HG03354 (cell line): Measurements from ENCODE around the gene HIKESHI.
"Not testable (repeated sequence)": the region's sequence is repeated elsewhere in the genome, so short reads cannot be mapped to it uniquely, and the experiment has no call there.

Experiments
- ATAC-seq: cut with Tn5 transposase; IDR thresholded peaks from one replicate; pipeline ENCODE4 v1.9.1; 2021; ENCODE audit warnings: mild to moderate bottlenecking; ENCODE audit not compliant: unreplicated experiment, poor library complexity, severe bottlenecking

HIKESHI gene, protein sequence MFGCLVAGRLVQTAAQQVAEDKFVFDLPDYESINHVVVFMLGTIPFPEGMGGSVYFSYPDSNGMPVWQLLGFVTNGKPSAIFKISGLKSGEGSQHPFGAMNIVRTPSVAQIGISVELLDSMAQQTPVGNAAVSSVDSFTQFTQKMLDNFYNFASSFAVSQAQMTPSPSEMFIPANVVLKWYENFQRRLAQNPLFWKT

DNA sequence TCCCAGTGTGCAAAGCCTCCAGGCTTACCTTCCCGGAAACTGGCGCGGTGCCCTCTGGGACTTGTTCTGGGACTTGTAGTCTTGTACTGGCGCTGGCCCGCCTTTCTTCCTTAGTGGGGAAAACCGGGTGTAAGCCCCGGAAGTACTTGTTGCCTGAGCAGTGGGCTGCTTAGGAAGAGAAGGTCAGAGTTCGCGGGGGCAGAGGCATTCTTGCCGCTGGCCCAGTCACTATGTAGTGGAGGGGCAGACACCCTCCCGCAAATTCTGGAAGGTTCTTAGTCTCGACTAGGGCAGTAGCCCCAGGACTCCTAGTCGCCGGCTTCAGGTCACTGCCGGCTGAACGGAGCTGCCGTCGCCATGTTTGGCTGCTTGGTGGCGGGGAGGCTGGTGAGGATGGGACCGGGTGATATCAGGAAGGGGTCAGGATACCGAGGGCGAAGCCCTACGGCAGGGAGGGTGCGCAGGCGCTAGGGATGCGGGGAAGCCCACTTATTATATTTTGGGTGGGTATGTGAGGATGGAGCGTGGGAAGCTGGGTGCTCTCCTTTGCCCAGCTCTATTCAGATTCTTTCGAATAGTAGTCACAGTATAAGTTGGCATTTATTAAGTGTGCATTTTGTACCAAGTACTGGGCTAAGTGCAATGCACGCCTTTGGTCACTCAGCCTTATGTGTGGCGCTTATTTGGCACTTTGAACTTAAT, at the start of gene HIKESHI:
HIKESHI (plus strand) TSS at position 149 of the 702 bp plus-strand sequence; CDS start at position 358, 209 bp downstream.
- ATAC-seq: peak; percentile 99

GRCh38 chr11:86255896-86256295, 46.1 kb upstream of the HIKESHI start:
- peak; percentile 89 for ATAC-seq

DNA sequence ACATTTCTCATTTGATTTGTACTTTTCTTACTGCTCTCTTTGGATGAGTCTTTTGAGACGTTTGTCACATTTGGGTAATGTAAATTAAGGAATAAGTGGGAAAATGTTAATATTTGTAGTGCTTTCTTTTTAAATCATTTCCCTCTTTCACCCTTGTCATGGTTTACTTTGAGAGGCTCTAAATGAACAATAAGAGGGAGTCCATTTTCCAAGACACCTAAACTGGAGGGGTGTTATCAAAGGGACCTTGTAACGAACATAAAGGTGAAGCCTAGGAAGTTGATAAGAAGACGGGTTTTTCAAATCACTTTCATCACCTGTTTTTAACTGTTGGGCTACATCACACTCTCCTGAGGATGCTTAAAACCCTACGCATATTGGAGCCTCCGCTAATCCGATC, 45.4 kb upstream of the HIKESHI start:
- no peak for ATAC-seq

DNA sequence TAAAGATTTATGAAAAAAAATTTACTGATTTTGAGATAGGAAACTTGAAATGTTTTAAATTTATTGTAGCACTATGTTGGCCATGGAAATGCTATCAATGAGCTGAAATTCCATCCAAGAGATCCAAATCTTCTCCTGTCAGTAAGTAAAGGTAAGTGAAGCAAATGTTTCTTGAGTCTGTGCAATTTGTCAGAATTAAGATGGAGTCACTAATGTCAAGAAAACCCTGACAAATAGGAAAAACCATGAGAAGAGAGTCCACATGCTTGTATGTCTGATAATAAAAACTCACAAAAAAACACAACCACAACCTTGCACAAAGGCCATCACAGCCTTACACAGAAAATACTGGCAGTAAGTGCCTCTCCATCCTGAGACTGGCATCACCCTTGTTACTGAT, 44.6 kb upstream of the HIKESHI start:
- no peak for ATAC-seq

DNA sequence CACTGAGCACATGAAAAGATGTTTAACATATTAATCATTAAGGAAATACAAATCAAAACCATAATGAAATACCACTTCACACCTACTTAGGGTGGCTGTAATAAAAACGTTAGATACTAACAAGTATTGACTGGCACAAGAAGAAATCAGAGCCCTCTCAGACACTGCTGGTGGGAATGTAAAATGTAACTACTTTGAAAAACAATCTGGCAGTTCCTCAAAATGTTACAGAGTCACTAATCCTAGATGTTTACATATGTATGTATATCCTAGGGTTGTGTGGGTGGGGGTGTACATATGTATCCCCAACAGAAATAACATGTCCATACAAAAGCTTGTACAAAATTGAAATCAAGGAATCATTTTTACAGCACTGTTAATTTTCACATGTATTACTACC, 42.3 kb upstream of the HIKESHI start:
- ATAC-seq: no peak

DNA sequence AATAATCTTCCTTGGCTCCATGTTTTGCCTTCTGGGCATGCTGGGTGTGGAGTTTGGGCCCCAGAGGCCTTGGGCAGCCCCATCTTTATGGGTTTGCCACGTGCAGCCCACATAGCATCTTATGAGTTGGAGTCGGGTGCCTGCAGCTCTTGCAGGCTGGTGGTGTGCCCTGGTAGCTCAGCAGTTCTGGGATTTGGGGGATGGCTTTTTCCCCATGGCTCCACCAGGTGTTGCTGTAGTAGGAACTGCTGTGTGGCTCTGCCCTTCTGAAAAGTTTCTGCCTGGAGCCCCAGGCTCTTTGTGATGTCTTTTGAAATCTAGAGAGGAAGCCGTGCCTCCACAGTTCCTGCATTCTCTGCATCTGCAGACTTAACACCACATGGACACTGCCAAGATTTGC, 40.7 kb upstream of the HIKESHI start:
- no peak for ATAC-seq

DNA sequence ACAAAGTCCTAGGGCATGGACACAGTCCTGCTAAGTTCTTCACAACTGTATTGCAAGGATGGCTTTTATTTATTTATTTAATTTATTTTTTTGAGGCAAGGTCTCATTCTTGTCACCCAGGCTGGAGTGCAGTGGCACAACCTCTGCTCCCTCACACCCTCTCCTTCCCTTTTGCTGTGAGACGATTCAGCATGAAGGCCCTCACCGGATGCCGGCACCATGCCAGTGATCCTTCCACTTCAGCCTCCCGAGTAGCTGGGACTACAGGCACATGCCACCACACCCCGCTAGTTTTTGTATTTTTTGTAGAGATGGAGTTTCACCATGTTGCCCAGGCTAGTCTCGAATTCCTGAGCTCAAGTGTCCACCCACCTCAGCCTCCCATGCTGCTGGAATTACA, 39.7 kb upstream of the HIKESHI start:
- ATAC-seq: no peak

DNA sequence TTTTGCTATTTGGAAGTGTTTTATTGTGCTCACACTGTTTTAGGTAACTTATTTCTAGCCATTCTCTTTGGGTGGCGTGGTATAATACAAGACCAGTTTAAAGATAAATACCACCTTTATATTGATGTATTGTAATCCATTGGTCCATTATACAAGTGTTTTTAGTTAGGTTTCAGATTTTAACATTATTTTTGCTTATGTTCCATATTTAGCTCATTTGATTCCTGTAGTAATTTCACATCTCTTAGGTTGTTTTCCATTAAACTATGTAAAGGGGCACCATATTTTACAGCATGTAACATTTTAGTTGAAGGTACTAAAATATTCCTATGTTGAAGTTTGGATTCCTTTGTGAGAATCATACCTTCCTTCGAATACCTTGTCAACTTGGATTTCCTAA, 37.4 kb upstream of the HIKESHI start:
- ATAC-seq: no peak

DNA sequence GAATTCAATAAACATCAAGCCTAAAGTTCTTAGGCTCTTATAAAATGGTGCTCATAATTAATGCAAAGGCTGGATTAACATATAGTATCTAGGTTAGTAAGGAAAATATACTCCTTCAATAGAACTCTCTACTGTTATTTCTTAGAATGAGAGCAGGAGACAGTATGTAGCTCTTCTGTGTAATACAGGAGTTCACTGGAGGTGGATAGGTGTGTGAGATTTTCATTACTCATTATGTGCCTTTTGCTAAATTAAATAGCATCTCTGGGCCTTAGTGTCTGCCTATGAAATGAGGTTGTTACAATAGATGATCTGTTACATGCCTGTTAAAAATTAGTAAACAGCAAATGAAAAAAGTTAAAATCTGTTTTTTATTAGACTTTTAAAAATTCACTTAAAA, 36.8 kb upstream of the HIKESHI start:
- ATAC-seq: no peak

GRCh38 chr11:86269645-86270044, 32.4 kb upstream of the HIKESHI start:
- ATAC-seq: no peak

GRCh38 chr11:86274503-86274902, 27.5 kb upstream of the HIKESHI start:
- ATAC-seq: no peak

DNA sequence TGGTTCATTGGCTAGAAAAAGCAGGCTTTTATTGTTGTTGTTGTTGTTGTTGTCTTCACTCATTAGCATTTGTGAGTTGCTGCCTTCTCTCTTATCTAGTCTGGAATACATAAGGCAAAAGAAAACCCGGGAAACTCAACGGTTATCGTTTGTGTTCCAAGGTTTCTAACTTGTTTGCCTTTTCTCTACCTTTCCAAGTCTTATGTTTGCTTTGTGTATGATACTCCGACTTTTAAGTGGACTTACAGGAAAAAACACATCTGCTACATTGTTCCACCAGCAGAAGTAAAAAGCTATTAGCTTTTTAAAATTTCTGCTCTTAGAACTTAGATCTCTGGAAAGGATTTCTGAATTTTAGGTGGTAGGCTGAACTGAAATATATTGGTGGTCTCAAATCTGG, 27.0 kb upstream of the HIKESHI start:
- no peak for ATAC-seq

DNA sequence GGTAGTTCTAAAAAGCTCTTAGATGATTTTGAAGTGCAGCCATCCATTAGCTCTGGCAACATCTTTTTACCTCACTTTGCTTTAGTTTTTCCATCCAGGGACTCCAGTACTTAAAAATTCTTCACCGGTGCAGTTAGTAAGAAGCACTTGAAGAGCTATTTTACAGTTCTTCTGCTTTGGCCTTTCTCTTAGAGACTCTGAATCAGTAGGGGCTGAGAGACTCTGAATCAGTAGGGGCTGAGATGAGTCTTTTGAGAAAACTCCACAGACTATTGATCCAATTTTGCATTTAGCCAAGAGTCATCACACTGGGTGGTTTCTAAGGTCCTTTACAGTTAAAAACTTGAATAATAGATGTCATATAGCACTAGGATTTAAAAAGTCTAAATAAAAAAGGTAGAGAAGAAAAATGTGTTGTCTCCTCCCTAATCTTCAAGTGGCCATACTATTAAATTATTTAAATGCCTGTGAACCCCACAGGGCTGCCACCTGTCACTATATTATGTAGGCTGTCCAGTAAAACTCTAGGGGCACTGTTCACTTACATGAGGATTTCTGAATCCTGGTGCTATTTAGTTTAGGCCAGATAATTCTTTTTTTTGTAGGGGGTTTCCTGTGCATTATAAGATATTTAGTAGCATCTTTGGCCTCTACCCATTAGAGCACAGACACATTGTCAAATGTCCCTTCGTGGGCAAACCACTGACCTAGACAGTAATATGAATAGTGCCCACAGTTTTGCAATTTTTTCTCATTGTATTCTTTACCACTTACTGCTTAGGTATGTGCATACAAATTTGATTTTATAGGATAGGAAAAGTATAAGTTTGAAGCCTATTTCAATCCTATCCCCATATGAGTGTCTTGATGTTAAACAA, 26.3 kb upstream of the HIKESHI start:
- ATAC-seq: no peak

DNA sequence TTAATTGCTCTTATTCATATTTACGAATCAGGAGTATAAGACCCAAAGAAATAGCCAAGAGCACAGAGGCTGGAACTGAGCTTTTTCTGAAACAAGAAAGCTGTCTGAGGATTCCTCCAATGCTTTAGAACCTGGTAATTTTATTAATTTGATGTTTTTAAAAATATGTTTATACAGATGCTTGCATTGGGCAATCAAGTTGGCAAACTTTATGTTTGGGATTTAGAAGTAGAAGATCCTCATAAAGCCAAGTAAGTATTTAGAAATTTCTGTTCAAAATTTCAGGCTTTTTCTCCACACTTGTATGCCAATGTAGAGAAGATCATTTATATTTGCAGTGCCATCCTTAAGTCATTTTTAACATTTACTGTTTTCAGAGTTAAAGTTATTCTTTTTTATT, 24.3 kb upstream of the HIKESHI start:
- ATAC-seq: no peak

DNA sequence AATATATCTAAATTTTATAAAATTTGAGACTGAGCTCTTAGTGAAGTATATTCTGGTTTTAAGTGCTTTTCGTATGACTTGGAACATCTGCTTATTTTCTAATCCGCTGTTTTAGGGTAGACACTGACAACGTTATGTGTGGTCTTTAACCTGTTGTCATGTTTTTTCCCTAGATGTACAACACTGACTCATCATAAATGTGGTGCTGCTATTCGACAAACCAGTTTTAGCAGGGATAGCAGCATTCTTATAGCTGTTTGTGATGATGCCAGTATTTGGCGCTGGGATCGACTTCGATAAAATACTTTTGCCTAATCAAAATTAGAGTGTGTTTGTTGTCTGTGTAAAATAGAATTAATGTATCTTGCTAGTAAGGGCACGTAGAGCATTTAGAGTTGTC, 23.8 kb upstream of the HIKESHI start:
- no peak for ATAC-seq

GRCh38 chr11:86279747-86280146, 22.3 kb upstream of the HIKESHI start:
- ATAC-seq: no peak

DNA sequence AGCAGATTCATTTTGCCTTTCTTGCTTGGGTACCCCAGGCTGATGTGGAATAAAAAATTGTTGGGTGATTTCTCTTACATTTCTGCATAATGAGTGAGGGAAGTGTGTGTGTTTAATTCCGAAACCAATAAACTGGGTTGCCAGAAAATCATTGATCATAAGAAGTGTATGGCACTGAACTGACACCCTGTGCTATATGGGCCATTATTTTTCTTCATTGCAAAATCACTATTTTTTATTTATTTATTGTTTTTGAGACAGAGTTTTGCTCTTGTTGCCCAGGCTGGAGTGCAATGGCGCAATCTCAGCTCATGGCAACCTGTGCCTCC, 14.6 kb upstream of the HIKESHI start:
- peak; percentile 32 for ATAC-seq

GRCh38 chr11:86288776-86289507, 13.1 kb upstream of the HIKESHI start:
- ATAC-seq: no peak

- not testable (repeated sequence) for ATAC-seq
Observed at GRCh38 chr11:86289508-86290280, 12.3 kb upstream of the HIKESHI start.
